ENCODE measurements around the gene NECTIN1.

The NECTIN1 gene

DNA sequence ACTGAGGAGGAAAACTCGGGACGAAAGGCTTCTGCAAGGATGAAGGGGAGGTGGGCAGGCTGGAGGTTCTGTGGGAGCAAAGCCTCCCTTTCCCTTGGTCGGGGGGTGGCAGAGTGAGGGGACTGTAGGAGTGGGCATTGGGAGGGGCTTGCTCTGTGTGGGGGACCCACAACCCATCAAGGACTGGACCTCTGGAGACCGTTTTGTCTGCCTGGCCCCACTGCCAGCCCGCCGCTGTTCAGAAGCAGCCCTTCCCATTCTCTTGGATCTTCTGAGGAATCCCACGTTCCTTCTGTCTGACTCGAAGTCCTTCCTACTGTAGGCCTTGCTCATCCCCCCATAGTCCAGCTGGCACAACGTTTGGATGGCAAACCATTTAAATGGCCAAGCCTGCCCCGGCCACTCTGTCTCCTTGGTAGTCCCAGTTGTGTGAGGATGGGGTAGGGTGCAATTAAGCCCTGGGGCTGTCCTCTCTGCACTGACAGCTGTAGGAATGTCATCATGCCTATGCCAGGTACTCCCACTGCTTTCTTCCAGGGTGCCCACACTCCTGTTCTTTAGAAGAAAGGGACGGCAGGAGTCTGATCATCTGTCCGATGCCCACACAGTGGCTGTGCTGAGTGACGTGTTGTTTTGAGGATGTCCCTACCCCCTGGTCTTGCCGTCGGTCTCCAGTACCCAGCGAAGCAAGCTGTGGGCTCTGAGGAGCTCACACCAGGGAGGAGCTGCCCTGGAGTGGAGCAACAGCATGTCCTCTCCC, 17.0 kb upstream of the NECTIN1 start:
- TF ChIP-seq, protein P1, sequence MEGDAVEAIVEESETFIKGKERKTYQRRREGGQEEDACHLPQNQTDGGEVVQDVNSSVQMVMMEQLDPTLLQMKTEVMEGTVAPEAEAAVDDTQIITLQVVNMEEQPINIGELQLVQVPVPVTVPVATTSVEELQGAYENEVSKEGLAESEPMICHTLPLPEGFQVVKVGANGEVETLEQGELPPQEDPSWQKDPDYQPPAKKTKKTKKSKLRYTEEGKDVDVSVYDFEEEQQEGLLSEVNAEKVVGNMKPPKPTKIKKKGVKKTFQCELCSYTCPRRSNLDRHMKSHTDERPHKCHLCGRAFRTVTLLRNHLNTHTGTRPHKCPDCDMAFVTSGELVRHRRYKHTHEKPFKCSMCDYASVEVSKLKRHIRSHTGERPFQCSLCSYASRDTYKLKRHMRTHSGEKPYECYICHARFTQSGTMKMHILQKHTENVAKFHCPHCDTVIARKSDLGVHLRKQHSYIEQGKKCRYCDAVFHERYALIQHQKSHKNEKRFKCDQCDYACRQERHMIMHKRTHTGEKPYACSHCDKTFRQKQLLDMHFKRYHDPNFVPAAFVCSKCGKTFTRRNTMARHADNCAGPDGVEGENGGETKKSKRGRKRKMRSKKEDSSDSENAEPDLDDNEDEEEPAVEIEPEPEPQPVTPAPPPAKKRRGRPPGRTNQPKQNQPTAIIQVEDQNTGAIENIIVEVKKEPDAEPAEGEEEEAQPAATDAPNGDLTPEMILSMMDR (IDR thresholded peaks at IDR 0.05; ENCODE audit: extremely low read depth, missing control alignments), result no peak
- DNase-seq (ENCODE audit: low spot score), result no peak

DNA sequence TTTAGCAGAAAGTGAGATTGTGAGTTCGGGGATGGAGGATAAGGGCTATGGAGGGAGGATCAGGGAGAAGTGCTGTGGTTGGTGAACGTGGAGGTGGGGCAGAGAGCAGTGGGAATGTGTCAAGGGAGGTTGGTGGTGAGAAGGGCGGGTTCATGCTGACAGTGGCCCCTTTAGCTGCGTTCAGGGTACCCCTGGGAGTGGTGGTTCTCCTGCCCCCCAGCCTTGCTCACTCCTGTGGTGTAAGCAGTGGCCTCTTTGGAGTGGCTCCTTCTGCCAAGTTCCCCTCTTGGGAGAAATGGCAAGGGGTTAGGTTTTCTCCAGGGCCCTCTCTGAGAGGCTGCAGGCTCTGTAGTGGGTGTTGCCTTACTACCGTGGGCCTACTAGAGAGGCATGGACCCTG, 16.1 kb upstream of the NECTIN1 start:
- TF ChIP-seq, protein P1 (IDR thresholded peaks at IDR 0.05; ENCODE audit: extremely low read depth, missing control alignments), result no peak
- no peak for DNase-seq (ENCODE audit: low spot score)

DNA sequence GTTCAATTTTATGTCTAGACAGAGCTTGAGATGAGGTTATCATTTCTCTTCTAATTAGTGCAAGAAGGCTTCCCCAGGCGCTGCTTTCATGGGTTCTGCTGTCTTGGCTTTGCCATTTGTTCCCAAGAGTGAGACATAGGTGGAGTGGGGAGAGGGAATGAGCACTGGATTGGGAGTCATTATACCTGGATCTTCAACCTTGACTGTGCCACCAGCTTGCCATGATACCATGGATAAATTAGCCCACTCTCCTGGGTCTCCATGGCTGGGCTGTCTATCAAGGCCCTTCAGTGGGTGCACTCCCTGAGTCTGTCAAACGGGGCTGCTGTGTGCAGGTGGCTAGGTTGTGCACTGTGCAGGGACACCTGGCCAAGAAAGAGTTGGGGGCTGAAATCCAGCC, 15.6 kb upstream of the NECTIN1 start:
- TF ChIP-seq, protein P1 (IDR thresholded peaks at IDR 0.05; ENCODE audit: extremely low read depth, missing control alignments), result no peak
- no peak for DNase-seq (ENCODE audit: low spot score)

DNA sequence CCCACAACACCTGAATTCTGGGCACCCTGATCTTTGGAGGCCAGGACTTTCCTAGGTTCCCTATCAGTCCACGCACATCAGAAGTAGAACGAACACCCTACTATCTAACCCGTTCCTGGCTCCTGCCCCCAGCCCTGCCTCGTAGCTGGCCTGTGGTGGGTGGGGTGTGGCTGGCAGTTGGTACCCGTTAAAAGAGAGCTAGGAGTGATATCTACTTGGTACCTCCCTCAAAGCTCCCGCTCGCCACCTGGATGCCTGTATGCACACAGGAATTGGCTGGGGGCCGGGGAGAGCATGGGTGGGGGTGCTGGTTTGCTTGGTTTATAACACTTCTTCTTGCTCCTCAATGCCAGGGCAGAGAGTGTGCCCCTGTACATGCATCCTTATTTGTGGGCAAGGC, 14.0 kb upstream of the NECTIN1 start:
- no peak for DNase-seq (ENCODE audit: low spot score)
- TF ChIP-seq, protein P1 (IDR thresholded peaks at IDR 0.05; ENCODE audit: extremely low read depth, missing control alignments), result no peak

DNA sequence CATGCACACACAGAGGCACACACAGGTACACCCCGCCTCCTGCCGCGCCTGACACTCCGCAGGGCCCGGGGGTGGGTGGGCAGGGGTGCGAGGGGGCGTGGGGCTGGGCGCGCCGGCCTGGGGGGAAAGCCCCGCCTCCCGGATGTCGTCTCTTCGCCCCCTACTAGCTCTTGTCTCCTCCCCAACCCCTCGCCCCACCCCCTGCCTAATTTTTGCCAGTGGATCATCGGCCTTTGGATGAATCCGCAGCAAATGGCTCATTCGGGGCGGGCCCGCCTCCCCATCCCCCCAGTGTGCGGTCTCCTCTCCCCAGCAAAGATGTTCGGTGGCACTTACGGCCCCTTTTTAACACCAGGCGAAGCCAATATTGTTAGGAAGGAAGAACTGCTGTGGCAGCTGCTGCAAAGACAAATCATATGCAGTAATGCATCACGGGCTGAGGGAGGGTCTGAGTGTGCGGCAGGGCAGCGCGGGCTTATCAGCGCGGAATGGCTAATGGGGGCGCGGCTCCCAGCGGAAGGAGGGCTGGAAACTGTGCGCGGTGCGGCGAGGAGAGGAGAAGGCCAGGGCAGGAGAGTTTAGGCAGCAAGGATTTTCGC, 13.4 kb upstream of the NECTIN1 start:
- no peak for DNase-seq (ENCODE audit: low spot score)
- TF ChIP-seq, protein P1 (IDR thresholded peaks at IDR 0.05; ENCODE audit: extremely low read depth, missing control alignments), result no peak

DNA sequence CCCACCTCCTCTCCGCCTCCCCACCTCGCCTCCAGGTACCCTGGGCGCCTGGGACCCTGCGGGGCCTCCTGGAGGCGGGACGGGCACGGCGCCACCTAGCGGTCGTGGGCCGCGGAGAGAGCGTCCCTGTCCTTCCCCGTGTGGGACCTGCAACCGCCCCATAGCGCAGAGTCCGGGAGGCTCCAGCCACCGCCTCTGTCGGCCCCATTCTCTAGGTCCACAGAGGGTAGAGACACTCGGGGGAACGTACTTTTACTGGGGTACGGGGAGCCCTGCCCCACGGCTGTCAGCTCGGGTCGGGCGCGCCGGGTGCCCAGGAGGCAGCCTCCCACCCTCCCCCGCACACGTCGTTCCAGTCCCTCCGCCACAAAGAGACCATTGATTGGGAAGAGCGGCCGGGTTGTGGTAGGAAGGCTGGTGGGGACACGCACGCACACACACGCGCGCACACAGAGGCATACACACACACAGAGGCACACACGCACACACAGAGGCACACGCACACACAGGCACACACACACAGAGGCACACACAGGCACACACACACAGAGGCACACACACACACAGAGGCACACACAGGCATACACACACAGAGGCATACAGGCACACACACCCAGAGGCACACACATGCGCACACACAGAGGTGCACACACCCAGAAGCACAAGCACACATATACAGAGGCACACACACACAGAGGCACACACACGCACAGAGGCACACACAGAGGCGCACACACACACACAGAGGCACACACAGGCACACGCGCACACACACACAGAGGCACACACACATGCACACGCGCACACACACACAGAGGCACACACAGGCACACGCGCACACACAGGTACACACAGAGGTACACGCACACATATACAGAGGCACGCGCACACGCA, 12.6 kb upstream of the NECTIN1 start:
- peak; percentile 88 for DNase-seq (ENCODE audit: low spot score)
- TF ChIP-seq, protein P1 (IDR thresholded peaks at IDR 0.05; ENCODE audit: extremely low read depth, missing control alignments), result peak; percentile 91

DNA sequence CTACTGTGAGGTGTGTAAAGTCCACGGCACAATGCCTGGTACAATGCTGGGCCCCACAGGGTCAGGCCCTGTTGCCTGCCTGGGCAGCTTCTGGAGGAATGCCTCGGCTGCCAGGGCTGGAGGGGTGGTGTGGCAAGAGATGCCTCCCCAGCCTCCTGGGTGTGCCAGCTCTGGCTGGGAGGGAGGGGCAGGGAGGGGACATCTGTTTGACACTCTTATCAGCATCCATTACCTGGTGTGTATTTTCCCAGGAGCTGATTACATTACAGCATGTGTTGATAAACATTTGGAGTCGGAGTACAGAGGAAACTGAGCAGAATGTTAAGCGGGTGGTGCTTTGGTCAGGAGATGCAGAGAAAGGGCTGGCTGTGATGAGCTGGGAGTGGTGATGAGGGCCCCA, 11.0 kb upstream of the NECTIN1 start:
- no peak for DNase-seq (ENCODE audit: low spot score)
- TF ChIP-seq, protein P1 (IDR thresholded peaks at IDR 0.05; ENCODE audit: extremely low read depth, missing control alignments), result no peak
